ENCODE data around the gene BEAN1.

- TF ChIP-seq CTCF (IDR thresholded peaks at IDR 0.05 in 2 of 3, conservative IDR thresholded peaks at IDR 0.05 in 1 of 3; ENCODE audit: borderline replicate concordance in 1 of 3, insufficient read depth in 1 of 3, low read depth in 2 of 3, low read length in 2 of 3) (no peak), POLR2AphosphoS5 (IDR thresholded peaks at IDR 0.05; ENCODE audit: low read depth, low read length) (no peak), SRF (IDR thresholded peaks at IDR 0.05; ENCODE audit: low read depth) (no peak), POLR2A (IDR thresholded peaks at IDR 0.05; ENCODE audit: borderline replicate concordance, extremely low read depth, insufficient read depth, insufficient read length) (no peak)
Observed at GRCh38 chr16:66520406-66521170, 93.5 kb downstream of the BEAN1 start.

Data from HCT116 (cell line).